Stimulated activated CD4-positive, alpha-beta T cell treated with anti-CD3 and anti-CD28 coated beads, Interleukin-4, amount 100 ng/mL, for 4 hours (primary cell): ENCODE measurements around the gene PTPRD.

ENCODE experiments used
- DNase-seq, 2 experiments: peaks; one replicate each; pipeline ENCODE4 v3.0.0-alpha.2; 2020

PTPRD gene

DNA sequence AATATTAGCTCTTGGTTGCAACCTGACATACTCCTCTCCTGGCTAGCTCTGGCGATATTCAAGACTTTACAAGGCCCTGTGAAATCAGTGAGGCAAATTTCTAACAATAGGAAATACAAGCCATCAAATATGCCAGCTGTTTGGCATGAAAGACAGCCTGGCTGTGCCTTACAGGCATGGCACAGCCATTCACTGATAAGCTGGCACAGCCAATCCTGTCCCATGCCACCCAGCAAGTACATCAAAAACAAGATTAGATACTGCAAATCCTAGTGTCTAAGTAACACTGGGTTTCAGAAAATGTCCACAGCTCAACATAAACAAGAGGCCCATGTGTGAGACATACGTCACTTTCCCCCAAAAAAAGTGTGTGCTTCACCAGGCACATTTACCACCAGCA is 1767.4 kb downstream of the PTPRD start:
- DNase-seq, result no peak

DNA sequence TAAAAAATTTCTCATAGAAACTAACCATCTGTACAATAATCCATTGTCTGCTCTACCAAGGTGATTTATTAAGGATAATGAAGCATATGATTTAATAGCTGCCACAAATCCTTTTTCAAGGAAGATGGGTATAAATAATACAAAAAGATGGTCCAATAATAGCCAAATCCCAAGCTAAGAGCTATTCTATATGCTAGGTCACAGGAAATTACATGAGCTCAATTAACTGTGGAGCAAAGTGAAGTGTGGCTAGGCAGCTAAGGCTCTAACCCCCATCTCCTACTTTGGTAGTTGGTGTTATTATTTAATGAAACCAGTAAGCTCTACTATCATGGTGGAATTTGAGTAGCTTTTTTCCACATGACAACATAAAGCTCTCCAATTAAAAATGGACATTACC is 1768.3 kb downstream of the PTPRD start:
- no peak for DNase-seq

DNA sequence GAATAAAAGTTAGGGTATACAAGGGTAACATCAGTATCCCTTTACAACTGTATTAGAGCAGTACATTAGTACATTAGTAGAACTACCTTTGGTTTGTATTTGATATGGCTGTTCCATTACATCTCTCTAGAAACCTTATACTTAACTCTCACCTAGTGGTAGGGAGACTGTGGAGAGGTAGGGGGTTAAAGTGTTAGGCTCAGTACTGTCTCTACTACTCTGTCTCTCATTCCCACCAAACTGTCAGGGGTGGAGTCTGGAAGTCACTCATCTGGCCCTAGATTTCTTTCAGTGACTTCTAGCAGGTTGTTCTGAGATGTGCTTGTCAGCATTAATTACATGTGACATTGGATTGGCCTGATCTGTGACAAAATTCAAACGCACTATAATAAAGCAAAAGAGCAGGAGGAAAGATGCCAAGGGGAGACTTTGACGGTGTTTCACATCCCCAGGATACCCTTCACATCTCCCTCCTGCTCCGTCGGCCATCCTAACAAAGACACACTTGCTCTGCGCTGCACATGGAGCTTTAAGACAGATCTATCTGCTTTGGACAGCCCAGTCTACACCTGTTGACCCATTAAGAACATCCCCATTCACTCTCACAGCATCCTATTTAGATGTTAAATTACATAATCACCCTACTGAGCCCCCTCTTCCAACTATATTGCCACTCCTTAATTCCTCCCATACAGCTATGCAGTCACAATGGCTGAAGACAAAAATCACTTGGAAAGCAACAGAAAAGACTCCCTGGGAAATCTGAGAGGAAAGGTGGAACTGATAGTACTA is 1770.2 kb downstream of the PTPRD start:
- DNase-seq, result no peak

DNA sequence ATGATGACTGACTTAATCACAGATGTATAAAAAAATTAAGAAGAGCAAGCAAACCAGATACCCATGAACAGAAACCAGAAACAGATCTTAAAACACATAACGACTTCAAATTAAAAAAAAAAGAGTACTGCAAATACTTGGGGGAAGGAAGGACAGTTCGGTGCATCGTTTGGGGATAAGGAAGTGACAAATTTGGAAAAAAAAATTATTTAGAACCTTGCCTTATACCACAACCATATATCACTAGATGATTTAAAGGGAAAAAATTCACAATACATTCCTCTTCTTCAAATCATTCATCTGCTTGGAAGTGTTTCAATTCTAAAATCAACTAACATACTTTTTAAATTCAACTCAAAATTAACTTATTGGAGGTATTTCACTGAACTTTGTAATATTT is 1774.7 kb downstream of the PTPRD start:
- no peak for DNase-seq

DNA sequence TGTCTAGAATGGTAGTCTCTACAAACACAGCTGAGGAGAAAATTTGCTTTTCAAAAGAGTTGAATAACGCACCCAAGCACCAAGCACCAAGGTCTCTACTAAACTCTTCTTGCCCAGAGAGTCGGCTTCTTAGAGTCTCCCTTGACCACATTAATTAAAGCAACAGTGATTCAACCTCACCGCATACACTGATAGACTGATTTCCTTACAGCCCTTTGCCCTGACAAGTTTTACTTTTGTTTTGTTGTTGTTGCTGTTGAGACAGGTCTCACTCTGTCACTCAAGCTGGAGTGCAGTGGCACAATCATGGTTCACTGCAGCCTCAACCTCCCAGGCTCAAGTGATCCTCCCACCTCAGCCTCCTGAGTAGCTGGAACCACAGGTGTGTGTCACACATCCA is 1777.5 kb downstream of the PTPRD start:
- no peak for DNase-seq

DNA sequence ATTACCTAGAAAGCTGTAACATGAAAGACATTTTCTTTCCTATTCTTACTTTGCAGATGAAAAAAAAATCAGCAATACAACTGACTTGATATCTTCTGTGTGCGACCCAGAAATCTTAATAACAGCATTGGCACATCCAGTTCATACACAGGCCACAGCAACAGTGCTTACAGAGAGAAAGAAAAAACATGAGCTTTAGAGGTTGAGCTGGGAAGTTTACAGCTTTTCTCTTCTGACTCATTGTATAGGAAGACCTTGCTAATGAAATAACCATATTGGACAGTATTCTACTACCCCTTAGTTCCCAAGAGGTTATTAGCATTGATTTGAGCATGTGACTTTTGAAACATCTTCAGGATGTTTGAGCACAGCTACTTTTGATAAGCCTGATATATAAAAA is 1779.8 kb downstream of the PTPRD start:
- DNase-seq, result no peak

DNA sequence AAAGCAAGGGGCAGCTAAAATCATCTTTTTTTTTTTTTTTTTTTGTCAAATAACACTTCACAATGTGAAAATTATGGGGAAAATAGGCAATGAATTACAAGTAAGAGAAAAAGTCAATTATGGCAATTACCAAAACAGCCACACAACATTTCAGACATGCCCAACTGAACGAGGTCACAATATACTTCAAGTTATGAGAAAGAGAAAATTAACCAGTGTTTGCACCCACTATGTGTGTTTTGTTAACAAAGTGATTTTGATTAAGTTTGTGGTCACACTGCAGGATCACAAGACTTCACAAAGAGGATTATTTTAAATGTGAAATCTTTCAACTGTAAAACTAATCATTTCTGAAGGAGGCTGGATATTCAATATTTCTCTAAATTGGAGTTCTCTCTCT is 1780.4 kb downstream of the PTPRD start:
- no peak for DNase-seq

DNA sequence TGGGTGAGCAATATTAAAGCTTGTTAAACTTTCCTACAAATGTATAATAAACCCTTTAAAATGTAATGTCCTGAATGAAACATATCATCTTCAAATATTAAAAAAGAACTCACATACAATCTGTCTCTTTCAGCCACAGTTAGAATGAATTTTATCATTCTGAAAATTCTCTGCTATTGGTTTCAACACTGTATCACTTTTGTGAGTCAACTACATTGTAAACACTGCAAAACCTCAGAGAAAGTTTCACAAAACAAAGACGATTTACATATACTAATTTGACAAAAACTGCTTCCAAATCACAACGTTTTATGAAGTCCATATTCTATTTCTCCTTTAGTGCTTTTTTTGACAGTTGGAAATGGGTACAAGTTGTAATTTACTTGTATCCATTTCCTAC is 1781.2 kb downstream of the PTPRD start:
- no peak for DNase-seq

DNA sequence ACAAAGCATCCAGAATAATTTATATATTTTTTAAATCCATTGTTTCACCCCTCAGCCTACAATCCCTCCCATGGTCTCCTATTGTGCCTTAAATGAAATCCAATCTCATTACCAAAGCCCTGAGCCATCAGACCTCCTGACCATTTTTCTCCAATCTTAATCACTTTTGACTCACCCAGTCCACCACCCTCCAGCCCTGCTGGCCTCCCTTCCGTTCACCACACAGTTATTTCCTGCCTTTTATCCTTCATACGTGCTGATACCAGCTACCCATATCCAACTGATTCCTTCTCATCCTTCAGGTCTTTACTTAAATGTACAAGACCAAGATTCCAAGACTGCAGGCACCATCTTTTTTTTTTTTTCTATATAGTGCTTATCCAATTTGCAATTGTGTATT is 1786.5 kb downstream of the PTPRD start:
- DNase-seq, result no peak

DNA sequence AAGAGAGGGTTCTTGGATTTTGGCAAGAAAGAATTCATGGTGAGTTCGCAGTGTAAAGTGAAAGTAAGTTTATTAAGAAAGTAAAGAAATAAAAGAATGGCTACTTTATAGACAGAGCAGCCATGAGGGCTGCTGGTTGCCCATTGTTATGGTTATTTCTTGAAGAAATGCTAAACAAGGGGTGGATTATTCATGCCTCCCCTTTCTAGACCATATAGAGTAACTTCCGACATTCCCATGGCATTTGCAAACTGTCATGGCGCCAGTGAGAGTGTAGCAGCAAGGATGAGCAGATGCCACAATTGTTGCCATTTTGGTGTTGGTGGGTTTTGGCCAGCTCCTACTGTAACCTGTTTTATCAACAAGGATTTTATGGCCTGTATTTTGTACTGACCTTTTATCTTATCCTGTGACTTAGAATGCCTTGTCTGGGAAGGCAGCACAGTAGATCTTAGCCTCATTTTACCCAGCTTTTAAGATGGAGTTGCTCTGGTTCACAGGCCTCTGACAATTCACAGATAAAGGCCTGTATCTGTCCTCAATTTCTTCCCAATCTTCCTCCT is 1787.1 kb downstream of the PTPRD start:
- DNase-seq, result no peak

DNA sequence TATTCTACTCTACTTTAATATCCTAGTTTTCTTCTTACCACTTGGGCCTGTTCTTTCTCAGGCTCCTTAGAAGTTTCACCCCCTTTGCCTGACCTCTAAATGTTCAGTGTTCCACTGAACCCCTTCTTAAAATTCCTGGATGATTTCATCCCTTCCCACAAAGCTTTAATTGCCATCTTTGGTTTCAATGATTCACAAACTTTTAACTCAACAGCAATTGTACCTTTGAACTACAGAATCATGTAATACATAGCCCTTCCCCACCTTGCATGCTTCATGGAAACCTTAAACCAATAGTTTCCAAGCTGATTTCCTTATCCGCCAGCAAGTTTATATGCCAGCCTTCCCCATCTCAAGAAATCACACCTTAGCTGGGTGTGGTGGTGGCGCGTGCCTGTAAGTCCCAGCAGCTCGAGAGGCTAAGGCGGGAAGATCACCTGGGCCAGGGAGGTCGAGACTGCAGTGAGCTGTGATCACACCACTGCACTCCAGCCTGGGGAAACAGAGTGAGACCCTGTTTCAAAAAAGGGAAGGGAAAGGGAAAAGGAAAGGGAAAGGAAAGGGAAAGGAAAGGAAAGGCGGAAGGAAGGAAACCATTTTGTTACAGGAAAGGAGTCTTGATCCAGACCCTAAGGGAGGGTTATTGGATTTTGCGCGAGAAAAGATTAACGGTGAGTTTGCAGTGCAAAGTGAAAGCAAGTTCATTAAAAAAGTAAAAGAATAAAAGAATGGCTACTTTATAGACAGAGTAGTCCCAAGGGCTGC is 1789.5 kb downstream of the PTPRD start:
- DNase-seq, result no peak

DNA sequence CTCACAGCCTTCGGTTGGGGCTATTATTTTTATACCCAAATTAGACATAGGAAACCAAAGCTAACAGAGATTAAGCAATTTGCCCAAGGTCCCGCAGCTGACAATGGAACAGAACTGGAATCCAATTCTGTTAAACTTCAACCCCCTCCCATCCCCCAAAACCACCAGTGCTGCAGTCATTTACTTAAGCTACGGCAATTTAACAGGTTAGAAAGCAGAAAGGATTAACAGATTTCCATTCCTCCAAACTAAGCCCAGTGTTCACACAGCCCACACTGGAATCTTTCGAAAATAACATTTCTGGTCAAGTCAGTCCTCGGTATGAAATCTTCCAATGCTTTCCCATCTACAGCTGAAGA is 1790.2 kb downstream of the PTPRD start:
- no peak for DNase-seq

DNA sequence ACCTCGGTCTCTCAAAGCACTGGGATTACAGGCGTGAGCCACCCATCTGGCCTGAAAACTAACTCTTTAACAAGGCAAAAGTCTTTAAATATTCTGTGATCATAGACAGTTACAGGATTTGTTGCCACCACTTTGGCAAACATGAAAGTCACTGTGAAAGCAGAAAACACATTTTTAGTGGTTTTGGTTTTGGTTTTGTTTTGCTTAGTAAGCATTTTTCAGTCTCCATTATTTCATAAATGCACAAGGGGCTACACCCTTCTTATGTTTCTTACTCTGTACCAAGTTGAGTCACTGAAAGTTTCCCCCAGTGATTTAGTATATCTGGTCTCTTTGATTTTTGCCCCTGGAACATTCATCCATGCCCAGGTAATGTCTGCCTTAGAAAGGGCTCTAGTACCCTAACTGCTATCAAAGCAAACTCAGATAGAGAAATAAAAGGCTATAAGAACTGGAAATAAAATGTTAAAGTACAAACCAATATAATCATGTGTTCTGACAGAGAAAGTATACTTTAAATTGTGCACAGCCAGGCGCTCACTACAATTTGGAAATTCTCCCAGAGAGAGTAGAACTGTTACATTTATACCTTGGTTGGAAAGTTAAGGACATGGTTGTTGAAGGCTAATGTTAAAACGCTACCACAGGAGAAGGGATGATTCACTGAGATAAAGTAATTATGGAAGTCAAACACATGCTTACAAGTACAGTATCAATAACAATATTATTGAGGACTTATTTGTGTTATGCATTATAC is 1790.7 kb downstream of the PTPRD start:
- no peak for DNase-seq

DNA sequence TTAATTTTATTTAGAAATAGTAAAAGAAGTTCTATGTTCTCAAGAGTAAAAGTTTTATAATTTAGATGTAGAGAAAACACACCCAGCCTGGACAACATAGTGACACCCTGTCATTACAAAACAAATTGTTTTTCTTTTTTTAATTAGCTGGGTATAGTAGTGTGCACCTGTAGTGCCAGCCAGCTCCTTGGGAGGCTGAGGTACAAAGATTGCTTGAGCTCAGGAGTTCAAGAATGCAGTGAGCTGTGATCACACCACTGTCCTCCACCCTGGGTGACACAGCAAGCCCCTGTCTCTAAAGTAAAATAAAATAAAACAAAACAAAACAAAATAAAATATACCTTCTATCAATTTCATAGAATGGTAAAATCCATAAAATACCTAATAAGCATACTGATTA is 1795.5 kb downstream of the PTPRD start:
- no peak for DNase-seq

DNA sequence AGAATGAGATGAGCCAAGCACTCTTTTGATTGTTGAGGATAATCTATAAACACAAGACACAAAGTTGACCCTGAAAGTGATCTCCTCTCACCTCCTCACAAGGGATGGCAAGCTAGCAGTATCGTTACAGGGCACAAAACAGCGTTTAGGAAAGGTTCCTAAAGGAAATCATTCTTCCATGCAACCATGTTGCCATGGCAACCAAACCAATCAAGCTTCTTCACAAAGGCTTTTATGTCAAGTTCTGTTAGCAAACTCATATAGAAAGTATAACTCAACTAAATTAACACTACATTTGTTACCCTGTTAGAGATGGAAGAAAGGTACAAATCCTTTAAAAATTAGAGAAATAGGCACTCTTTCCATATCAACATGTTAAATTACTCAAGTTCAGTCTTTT is 1796.4 kb downstream of the PTPRD start:
- DNase-seq, result no peak

DNA sequence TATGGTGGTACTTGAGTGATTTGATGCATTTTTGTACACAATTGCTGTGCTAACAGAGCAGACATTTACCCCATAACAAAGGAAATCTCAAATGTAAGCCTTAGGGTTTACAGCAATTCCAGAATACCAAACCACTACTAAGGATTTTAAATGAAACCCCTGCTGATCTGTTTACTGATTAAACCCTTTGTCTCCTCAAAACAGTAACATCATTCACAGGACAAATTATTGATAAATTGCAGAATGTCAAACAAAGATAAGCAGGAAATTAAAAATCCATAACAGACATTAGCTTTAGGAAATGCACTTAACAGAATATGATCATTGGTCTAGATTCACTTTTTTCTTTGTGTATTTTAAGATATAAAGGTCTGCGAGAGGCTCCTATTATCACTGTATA is 1796.9 kb downstream of the PTPRD start:
- DNase-seq, result no peak

DNA sequence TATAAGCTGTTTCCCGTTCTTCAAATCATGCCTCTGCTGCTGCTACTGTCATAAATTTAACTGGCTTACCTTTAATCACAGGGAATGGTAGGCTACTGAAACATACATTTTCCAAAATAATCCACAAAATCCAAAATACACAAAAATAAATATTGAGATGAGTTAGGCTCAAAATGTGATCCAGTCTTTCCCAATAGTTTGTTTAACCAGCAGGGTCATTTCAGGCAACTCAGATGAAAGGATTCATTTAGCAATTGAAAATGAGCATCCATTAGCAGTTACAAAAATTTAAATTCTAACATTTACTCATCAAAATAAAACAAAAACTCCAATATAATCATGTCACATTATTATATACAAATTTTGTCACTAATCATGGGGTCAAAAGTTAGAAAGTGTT is 1797.6 kb downstream of the PTPRD start:
- no peak for DNase-seq

DNA sequence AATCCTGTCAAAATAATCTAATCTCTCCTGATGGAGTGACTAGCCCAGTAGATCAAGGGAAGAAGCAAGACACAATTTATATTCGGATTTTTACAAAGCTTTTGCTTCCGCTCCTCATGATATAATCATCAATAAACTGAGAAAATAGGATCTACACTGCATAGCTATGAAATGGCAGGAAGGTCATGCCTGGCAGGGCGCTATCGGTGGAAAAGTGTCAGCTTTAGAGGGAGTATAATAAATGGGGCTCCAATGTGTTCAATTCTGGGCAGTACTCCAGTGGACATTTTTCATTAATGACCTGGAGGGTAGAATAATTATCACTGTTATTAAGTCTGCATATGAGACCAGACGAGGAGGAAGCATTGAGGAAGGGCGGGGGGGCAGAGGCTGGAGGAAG is 1799.9 kb downstream of the PTPRD start:
- DNase-seq, result no peak

DNA sequence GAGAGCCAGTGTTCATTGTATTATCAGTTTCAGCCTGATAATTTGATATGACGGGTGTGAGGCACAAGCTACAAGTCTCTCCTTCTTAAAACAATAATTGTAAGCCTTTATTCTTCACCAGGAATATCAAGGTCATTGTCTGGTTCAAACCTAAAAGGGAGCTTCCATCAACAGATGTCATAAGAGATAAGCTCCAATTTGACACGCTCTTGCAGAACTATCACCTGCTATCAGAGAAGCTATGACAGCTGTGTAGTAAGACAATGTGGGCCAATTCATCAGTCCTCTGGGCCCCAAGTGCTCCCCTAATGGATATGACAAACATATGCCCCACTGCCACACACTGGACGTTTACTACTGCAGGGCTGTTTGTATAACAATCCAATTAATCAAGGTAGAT is 1803.1 kb downstream of the PTPRD start:
- DNase-seq, result no peak

DNA sequence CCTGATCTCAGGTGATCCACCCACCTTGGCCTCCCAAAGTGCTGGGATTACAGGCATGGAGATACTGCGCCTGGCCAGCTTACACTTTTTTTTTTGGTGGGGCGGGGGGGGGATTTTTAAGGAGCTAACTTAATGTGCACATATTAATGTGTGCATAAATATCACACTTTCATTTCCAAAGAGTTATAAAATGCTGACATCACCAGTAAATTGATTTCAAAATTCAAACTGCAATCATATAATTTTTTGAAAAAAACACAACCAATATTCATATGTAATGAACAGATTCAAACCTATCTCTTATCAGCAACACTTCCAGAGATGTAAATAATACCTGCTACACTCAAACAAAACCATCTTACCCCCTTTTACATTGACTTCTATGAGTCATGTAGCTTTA is 1806.7 kb downstream of the PTPRD start:
- DNase-seq, result no peak

DNA sequence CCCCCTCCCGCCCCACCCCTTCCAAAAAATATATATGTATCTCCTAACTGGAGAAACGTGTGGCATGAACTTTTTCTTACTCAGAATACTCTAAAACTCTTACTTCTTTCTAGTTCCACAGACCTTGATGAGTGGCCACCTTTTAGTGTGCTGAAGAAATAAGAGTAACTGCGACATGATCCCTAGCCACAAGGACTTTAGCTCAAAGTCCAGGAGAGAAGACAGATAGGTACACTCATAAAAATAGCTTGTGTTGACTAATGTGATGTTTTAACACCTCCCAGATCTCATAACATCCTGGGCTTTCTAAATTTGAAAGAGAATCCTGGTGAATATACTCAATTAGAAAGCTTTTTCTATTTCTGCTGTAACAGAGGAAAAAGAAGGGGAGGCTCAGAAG is 1808.2 kb downstream of the PTPRD start:
- DNase-seq, result no peak

DNA sequence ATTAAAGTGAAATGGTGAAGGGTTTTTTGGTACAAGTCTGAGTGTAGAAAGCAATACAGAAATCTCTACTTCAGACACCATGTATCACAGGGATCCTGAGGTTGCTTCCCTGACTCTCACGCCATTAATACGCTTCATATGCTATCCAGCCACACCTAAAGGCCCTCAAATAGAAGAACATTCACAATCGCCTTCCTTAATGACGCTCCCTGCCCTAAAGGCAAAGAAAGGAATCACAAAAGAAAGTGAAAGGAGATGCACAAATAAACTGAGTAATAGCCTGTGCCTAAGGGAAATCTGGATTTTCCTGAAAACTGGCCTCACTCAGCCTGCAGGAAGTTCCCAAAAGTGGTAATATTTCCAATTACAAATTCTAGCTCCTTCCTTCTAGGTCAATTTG is 1810.6 kb downstream of the PTPRD start:
- DNase-seq, result no peak

DNA sequence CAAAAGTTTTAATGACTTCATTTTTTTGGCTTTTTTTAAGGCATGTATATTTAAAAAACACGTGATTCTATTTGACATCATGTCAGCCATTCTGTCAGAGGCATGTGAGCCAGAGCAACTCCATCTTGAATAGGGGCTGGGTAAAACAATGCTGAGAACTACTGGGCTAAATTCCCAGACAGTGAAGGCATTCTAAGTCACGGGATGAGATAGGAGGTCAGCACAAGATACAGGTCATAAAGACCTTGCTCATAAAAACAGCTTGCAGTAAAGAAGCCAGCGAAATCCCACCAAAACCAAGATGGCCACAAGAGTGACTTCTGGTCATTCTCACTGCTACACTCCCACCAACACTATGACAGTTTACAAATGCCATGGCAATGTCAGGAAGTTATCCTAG is 1812.6 kb downstream of the PTPRD start:
- DNase-seq, result no peak

DNA sequence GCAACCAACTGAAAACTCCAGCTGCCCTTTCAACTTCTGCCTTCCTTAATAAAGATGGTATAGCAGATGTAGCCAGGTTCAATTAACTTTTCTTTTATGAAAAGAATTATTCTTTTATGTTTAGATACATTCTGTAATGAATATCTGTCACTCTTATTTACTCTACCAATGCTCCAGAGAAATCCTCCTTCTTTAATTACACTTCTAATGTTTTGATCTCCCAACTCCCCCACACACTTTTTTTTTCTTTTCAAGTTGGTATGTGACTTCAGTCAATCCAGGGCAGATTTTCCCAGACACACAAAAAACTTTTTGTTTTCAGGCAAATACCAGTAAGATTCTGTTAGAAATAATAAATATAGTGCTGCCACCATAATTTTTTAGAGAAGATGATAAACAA is 1813.2 kb downstream of the PTPRD start:
- DNase-seq, result no peak
